HG02943 (cell line): ENCODE results near the gene EVA1C.
"Not testable (repeated sequence)": the region's sequence is repeated elsewhere in the genome, so short reads cannot be mapped to it uniquely, and the experiment has no call there.

ENCODE experiments used
- ATAC-seq: cut with Tn5 transposase; IDR thresholded peaks from one replicate; pipeline ENCODE4 v1.9.1; 2021; ENCODE audit warnings: mild to moderate bottlenecking, low read depth, moderate library complexity; ENCODE audit not compliant: unreplicated experiment

The EVA1C gene

GRCh38 chr21:32389337-32390015 lies 23.0 kb upstream of the EVA1C start:
- ATAC-seq: no peak

- not testable (repeated sequence) for ATAC-seq
These were observed 21.8 kb upstream of the EVA1C start for GRCh38 chr21:32390537-32391224.

GRCh38 chr21:32391755-32392154 lies 20.8 kb upstream of the EVA1C start:
- no peak for ATAC-seq

- ATAC-seq: peak; percentile 29
These were observed 20.1 kb upstream of the EVA1C start for GRCh38 chr21:32392299-32392879.

- peak; percentile 95 for ATAC-seq
These were observed 19.4 kb upstream of the EVA1C start, which contains the start of gene URB1 for GRCh38 chr21:32392880-32393676. Gene URB1, minus strand, starts transcription at chr21:32393012. Its CDS starts 102 bp downstream, at chr21:32392910.

GRCh38 chr21:32393677-32394001 lies 18.9 kb upstream of the EVA1C start:
- ATAC-seq: no peak

- ATAC-seq: no peak
These were observed 9.2 kb upstream of the EVA1C start for GRCh38 chr21:32403201-32403777.

- ATAC-seq: no peak
These were observed 6.1 kb upstream of the EVA1C start for GRCh38 chr21:32406405-32406804.

- ATAC-seq: no peak
These were observed 2.2 kb upstream of the EVA1C start for GRCh38 chr21:32410291-32410690.

- no peak for ATAC-seq
These were observed 1.6 kb upstream of the EVA1C start for GRCh38 chr21:32410916-32411315.

- no peak for ATAC-seq
These were observed 950 bp upstream of the EVA1C start for GRCh38 chr21:32411350-32412161.

- no peak for ATAC-seq
These were observed 554 bp downstream of the EVA1C start for GRCh38 chr21:32413015-32413504.

GRCh38 chr21:32413697-32414578 lies 1.4 kb downstream of the EVA1C start:
- ATAC-seq: no peak

- ATAC-seq: no peak
These were observed 2.3 kb downstream of the EVA1C start for GRCh38 chr21:32414579-32415358.

- no peak for ATAC-seq
These were observed 3.2 kb downstream of the EVA1C start for GRCh38 chr21:32415451-32416398.

- no peak for ATAC-seq
These were observed 5.6 kb downstream of the EVA1C start for GRCh38 chr21:32418146-32418545.

- no peak for ATAC-seq
These were observed 9.6 kb downstream of the EVA1C start for GRCh38 chr21:32422064-32422463.
